ENCODE data around the gene RNASE11.
"Not testable (repeated sequence)": the region's sequence is repeated elsewhere in the genome, so short reads cannot be mapped to it uniquely, and the experiment has no call there.

The RNASE11 gene

DNA sequence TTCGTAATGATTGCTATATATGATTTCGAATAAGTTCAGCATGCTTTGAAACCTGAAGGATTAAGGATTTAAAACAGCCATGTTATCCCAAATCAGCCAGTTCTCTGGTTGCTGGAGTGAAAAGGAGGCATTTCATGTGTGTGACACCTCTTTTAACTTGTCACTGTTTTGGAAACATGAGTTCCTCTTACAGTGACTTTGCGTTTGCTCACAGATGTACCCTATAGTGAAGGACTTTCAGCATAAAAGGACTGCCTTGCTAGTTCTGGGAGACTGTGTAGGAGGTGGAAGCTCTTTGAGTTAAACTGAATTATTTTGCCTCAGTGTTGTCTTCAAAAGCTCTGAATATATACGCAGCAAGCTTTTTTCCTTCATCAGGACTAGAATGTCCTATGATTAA, 7.6 kb downstream of the RNASE11 start:
- no peak for DNase-seq (ENCODE audit: low read depth)

- DNase-seq (ENCODE audit: low read depth) = no peak
Measured at GRCh38 chr14:20578784-20579502, 8.9 kb downstream of the RNASE11 start.

DNA sequence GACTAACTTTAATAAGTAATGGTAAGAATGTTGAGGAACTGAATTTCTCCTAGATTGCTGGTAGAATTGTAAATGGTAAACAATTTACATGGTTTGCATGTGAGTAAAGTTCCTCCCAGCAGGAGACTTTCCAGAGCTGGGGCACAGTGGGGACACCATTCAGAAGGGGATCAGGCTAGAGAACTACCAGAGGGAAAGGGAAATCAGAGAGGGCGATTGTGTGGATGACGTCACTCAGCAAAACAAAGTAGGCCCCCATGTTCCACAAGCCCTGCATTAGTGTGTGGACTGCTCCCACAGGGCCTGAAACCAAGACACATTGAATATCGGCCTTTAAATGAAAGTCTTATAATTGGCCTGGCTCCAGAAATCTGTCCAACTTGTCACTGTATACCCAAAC, 9.5 kb downstream of the RNASE11 start:
- DNase-seq (ENCODE audit: low read depth) = no peak

- not testable (repeated sequence) for DNase-seq (ENCODE audit: low read depth)
Measured at GRCh38 chr14:20572382-20572990, 15.3 kb downstream of the RNASE11 start.

GRCh38 chr14:20570720-20571119, 17.1 kb downstream of the RNASE11 start:
- DNase-seq (ENCODE audit: low read depth) = not testable (repeated sequence)

- DNase-seq (ENCODE audit: low read depth) = not testable (repeated sequence)
Measured at GRCh38 chr14:20569865-20570264, 17.9 kb downstream of the RNASE11 start.

DNA sequence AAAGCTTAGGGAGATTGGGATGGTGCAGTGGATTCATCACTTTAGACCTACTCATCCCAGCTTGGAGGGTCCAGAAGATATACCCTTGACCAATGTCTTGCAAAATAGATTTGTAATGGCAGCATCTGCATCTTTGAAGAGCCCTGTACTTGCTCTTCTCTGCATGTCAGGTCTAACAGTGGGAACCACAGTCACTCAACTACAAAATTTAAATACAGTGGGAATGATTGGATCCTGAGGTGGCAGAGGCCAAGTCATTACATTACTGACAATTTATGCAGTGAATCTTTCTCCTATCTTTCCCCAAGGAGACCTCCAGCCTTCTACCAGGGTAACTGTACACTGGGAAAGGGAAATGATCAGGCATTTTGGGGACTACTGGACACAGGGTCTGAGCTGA, 18.7 kb downstream of the RNASE11 start:
- DNase-seq (ENCODE audit: low read depth) = no peak

DNA sequence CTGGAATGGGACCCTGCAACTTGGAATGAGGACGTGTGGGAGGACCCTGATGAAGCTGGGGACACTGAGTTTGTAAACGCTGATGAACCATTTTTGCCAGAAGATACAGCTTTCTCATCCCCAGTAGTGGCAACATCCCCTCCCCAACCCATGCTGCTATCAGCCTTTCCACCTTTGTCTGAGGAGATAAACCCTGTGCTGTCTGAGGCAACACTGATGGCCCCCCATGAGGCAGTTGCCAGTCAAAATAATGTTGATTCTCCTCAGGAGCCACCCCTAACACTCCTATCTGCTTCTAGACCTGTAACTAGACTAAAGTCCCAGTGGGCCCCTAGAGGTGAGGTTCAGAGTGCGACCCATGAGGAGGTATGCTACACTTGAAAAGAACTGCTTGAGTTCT, 19.4 kb downstream of the RNASE11 start:
- no peak for DNase-seq (ENCODE audit: low read depth)

- not testable (repeated sequence) for DNase-seq (ENCODE audit: low read depth)
Measured at GRCh38 chr14:20567199-20567598, 20.6 kb downstream of the RNASE11 start.

- DNase-seq (ENCODE audit: low read depth) = no peak
Measured at GRCh38 chr14:20564501-20564997, 23.3 kb downstream of the RNASE11 start.

GRCh38 chr14:20563971-20564370, 23.8 kb downstream of the RNASE11 start:
- DNase-seq (ENCODE audit: low read depth) = no peak

- no peak for DNase-seq (ENCODE audit: low read depth)
Measured at GRCh38 chr14:20560961-20561360, 26.8 kb downstream of the RNASE11 start, which contains the start of gene RNASE9. TSS of gene RNASE9 (minus strand) at chr14:20561047.

GRCh38 chr14:20559461-20559904, 28.3 kb downstream of the RNASE11 start:
- no peak for DNase-seq (ENCODE audit: low read depth)

- DNase-seq (ENCODE audit: low read depth) = no peak
Measured at GRCh38 chr14:20557212-20557542, 30.6 kb downstream of the RNASE11 start.

DNA sequence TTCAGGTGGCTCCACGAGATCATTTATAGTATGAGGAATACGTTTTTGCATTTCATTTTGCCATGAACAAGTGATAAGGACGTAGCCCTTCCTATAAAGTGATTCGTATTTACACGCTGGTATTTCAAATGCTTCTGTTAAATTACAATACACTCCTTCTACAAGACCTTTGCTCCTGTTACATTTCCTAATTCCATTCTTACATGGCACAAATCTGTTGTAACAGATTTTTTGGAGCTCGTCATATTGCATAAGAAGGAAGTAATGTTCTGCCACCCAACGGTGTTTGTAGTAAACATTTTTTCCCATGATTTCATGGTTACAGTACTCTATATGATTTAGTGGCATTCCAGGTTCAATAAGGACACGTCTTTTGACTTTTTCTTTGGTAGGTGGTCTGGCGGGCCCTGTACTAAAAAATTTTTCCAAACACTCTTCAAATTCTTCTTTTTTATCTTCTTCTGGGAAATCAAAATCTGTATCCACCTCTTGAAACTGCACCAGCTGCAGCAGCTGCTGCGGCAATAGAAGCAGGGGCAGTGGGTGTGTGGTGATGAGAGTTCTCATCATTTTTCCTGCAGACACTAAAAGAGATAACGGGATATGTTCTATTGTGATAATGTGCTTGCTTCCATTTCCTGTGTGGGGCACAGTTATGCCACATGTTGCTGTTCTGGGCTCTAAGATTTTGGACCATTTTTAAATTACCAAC, 31.1 kb downstream of the RNASE11 start:
- DNase-seq (ENCODE audit: low read depth) = no peak

DNA sequence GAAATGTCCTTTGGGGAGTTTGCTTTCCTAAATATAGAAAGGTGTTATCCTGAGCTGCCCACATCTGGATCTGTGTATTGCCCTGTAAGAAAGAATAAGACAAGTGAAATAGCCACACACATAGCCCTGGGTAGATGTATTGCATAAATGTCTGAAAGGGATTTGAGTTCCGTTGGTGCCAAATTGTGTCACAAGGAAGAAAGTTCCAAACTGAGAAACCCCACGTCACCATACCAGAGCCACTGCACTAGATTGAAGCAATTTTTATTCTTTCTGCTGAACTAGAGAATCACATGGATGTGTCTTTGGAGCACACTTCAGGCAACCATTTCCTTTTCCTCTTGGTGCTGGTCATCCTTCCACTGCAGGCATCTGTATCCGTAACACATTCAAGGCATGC, 32.0 kb downstream of the RNASE11 start:
- no peak for DNase-seq (ENCODE audit: low read depth)

GRCh38 chr14:20553024-20553423, 34.8 kb downstream of the RNASE11 start:
- DNase-seq (ENCODE audit: low read depth) = no peak

DNA sequence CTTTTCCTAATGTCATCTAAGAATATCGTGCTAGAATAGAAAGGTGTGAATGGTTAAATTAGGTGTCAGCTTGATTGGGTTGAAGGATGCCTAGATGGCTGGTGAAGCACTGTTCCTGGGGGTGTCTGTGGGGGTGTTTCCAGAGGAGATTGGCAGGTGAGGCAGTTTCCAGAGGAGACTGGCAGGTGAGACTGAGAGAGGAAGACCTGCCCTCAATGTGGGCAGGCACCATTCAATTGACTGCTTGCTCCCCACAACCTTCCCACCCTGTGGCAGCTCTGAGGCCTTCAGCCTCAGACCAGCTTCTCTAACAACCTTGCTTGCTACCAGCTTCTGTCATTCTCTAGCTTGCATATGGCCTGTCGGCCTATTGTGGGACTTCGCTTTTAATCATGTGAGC, 36.2 kb downstream of the RNASE11 start:
- DNase-seq (ENCODE audit: low read depth) = no peak

DNA sequence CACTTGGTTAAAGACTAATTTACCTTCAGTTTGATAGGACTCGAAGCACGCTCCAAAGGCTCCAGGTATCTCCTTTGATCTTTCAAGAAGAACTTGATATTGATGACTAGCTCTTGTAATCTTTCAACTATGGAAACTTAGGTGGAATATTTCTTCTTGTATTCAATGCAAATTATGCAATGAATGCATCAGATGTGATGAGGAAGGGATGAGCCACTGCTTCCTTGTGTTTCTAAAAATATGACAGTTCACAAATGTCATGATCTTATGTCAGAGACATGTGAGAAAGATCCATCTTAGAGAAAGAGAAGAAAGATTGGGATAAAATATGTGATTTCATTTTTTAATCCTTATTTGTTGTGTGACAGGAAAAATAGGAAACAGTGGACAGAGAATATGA, 36.9 kb downstream of the RNASE11 start:
- DNase-seq (ENCODE audit: low read depth) = no peak

DNA sequence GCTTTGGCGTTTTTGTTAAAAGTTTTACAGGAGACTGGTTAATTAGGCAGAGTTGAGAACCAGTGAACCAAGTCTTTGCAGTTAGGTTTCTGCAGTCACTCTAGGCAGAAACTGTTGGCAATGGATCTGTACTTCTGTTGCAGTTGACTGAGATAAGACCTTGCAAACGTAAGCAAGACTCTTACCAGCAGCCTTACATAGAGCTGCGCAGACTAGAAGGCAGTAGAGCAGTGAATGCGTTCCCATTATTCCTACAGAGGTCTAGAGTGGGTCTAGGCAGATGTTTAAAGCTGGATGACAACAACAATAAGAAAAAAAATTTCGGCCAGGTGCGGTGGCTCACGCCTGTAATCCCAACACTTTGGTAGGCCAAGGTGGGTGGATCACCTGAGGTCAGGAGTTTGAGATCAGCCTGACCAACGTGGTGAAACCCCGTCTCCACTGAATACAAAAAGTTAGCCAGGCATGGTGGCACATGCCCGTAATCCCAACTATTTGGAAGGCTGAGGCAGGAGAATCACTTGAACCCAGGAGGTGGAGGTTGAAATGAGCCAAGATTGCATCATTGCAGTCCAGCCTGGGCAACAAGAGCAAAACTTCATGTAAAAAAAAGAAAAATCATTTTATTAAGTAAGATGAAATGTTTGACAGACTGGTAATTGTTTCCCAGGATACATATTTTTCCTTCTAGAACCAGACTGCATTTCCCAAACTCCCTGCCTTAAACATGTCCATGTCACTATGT, 39.2 kb downstream of the RNASE11 start:
- DNase-seq (ENCODE audit: low read depth) = no peak

DNA sequence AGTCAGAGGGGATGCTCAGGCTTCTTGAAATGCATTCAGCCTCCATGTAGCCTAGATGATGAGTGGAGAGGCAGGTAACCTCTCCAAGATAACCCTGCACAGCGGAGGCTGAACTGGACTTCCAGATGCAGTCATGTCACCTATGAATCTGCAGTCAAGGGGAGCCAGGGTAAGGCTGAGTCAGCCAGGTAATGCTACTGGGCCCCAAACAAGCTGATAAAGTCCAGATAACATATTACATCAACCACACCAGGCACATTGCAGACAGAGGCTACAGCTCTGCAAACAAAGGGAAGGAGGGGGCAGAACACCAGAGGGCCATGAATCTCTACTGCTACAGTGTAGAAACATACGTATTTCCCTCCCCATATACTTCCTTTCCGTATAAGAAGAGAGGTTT, 40.9 kb downstream of the RNASE11 start:
- DNase-seq (ENCODE audit: low read depth) = no peak

GRCh38 chr14:20539906-20540305, 47.9 kb downstream of the RNASE11 start:
- no peak for DNase-seq (ENCODE audit: low read depth)

All from activated T-helper 1 cell treated with Interleukin-2 at 50 U/mL for 16 hours (primary cell).